ENCODE results near the gene EXOSC6. TPM values are rescaled to one million over a fixed set of nuclear protein-coding genes. Genes with fewer than 3 reads are reported as not detected.
A peak's percentile ranks its signal among the peaks of the same experiment; 100 is the strongest.

EXOSC6 gene
- polyA plus RNA-seq, 1 donor from 2014 or later: 56.6 TPM

- H3K4me2 ChIP-seq (ENCODE audit: low read length): no peak overlapping the region
- H3K9me2 ChIP-seq (ENCODE audit: insufficient read depth, low read length): no peaks in the 10 kb centered on the region
- TF ChIP-seq EP300 (conservative IDR thresholded peaks at IDR 0.05; ENCODE audit: poor library complexity, severe bottlenecking) (no peak), CTCF (IDR thresholded peaks at IDR 0.05; ENCODE audit: poor library complexity, severe bottlenecking) (no peak), SMC3 (conservative IDR thresholded peaks at IDR 0.05; ENCODE audit: poor library complexity) (no peak), TAF1 (IDR thresholded peaks at IDR 0.05; ENCODE audit: low read depth) (no peak), RAD21 (conservative IDR thresholded peaks at IDR 0.05) (no peak), REST (IDR thresholded peaks at IDR 0.05; ENCODE audit: borderline replicate concordance) (no peak), EZH2 (IDR thresholded peaks at IDR 0.05; ENCODE audit: borderline replicate concordance, insufficient read depth, low read length, poor library complexity, severe bottlenecking) (no peak), POLR2AphosphoS5 (IDR thresholded peaks at IDR 0.05) (no peak), MXI1 (conservative IDR thresholded peaks at IDR 0.05; ENCODE audit: poor library complexity, severe bottlenecking) (no peak)
- H3K36me3 ChIP-seq (ENCODE audit: insufficient read depth, low read length): no peaks in the 10 kb centered on the region
- no peaks in the 10 kb centered on the region for H3K27me3 ChIP-seq (ENCODE audit: insufficient read depth, low read depth, low read length)
- H2AFZ ChIP-seq (ENCODE audit: low read depth, low read length): no peak overlapping the region
- peaks cover 4% of the 10 kb centered on the region for H3F3A ChIP-seq (ENCODE audit: insufficient read depth, low read length, poor library complexity, severe bottlenecking)
- H3K4me3 ChIP-seq (ENCODE audit: low read length): peak overlapping the region; percentile 73
- no peaks in the 10 kb centered on the region for H3K9me3 ChIP-seq (ENCODE audit: low read length)
- H4K20me1 ChIP-seq (ENCODE audit: insufficient read depth): no peaks in the 10 kb centered on the region
- H3K9ac ChIP-seq (ENCODE audit: low read length): peak overlapping the region; percentile 33
- peaks cover 15% of the 10 kb centered on the region for H3K79me2 ChIP-seq (replicated peaks; ENCODE audit: insufficient read depth, low read length)
- H3K27ac ChIP-seq (ENCODE audit: low read length): peak overlapping the region; percentile 64
Measured at GRCh38 chr16:70252355-70252988, 732 bp upstream of the EXOSC6 start.

GRCh38 chr16:70250748-70251628 is 752 bp downstream of the EXOSC6 start:
- Histone ChIP-seq H2AFZ (ENCODE audit: low read depth, low read length) (no peak overlapping the region), H3K27ac (ENCODE audit: low read length) (peak overlapping the region; percentile 39)

More at GRCh38 chr16:70250748-70251628, 752 bp downstream of the EXOSC6 start:
- Histone ChIP-seq H3K4me3 (ENCODE audit: low read length) (peak overlapping the region; percentile 79), H3K36me3 (ENCODE audit: insufficient read depth, low read length) (no peaks in the 10 kb centered on the region), H3K4me2 (ENCODE audit: low read length) (peak overlapping the region; percentile 30), H3K9ac (ENCODE audit: low read length) (peak overlapping the region; percentile 80), H3F3A (ENCODE audit: insufficient read depth, low read length, poor library complexity, severe bottlenecking) (peaks cover 4% of the 10 kb centered on the region), H3K27me3 (ENCODE audit: insufficient read depth, low read depth, low read length) (no peaks in the 10 kb centered on the region), H3K9me2 (ENCODE audit: insufficient read depth, low read length) (no peaks in the 10 kb centered on the region), H4K20me1 (ENCODE audit: insufficient read depth) (no peaks in the 10 kb centered on the region), H3K9me3 (ENCODE audit: low read length) (no peaks in the 10 kb centered on the region), H3K79me2 (replicated peaks; ENCODE audit: insufficient read depth, low read length) (peaks cover 15% of the 10 kb centered on the region)
- TF ChIP-seq SMC3 (conservative IDR thresholded peaks at IDR 0.05; ENCODE audit: poor library complexity) (no peak), CTCF (IDR thresholded peaks at IDR 0.05; ENCODE audit: poor library complexity, severe bottlenecking) (no peak), POLR2AphosphoS5 (IDR thresholded peaks at IDR 0.05) (no peak), REST (IDR thresholded peaks at IDR 0.05; ENCODE audit: borderline replicate concordance) (no peak), MXI1 (conservative IDR thresholded peaks at IDR 0.05; ENCODE audit: poor library complexity, severe bottlenecking) (no peak), TAF1 (IDR thresholded peaks at IDR 0.05; ENCODE audit: low read depth) (no peak), EP300 (conservative IDR thresholded peaks at IDR 0.05; ENCODE audit: poor library complexity, severe bottlenecking) (no peak), EZH2 (IDR thresholded peaks at IDR 0.05; ENCODE audit: borderline replicate concordance, insufficient read depth, low read length, poor library complexity, severe bottlenecking) (no peak), RAD21 (conservative IDR thresholded peaks at IDR 0.05) (no peak)
